ENCODE data around the gene VEGFD. TPM values are rescaled to one million over a fixed set of nuclear protein-coding genes. Genes with fewer than 3 reads are reported as not detected.

Gene VEGFD, protein sequence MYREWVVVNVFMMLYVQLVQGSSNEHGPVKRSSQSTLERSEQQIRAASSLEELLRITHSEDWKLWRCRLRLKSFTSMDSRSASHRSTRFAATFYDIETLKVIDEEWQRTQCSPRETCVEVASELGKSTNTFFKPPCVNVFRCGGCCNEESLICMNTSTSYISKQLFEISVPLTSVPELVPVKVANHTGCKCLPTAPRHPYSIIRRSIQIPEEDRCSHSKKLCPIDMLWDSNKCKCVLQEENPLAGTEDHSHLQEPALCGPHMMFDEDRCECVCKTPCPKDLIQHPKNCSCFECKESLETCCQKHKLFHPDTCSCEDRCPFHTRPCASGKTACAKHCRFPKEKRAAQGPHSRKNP
- total RNA-seq, result 0.11 and 0.17 TPM in 2 replicates

DNA sequence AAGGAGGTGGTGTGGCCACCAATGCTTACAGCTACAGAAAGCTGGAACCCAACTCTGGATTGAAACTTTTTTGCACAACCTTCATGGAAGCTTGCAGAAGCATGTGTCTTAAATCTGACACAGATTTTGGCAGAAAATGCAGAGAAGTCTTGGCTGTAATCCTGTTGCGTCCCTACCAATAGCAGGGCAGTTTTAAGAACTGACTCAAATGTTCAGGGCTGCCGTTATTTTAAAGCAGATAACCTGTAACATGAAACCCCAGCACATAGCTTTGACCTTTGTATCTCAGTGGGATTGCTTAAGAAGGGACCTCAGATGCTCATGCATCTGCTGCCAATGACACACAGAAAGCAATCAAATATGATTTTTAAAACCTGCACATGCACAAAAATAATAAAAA is at the start of gene VEGFD:
VEGFD (minus strand) TSS at position 110 of the 400 bp plus-strand sequence. CDS start 467 bp downstream, outside the sequence.

GRCh38 chrX:15335135-15336022 is 48.8 kb downstream of the VEGFD start, which contains the start of gene PIGA:
TSS of gene PIGA (minus strand) at chrX:15335523. CDS start at chrX:15331930, 3,593 bp downstream.

DNA sequence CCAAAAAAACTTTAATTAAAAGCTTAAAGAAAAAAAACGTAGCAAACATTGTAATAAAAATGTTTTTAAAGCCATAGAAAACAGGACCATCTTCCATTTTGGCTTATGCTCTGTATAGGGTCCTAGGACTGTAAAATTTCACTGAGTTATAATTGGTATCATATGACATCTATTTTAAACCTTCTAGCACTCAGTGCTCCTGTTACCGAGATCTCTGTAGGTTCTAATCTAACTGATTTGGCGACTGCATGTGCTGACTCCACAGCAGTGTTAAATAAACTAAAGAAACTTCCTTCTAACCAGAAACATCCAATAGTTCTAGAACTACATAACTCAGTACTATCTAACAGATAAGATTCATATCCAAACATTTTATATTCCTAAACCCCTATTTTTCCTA is 68.7 kb downstream of the VEGFD start, which contains the start of gene ASB11:
ASB11 (minus strand) TSS at position 132 of the 400 bp plus-strand sequence; CDS start at position 97, 35 bp downstream.

Other genes with a start within 250 kb of the VEGFD start
- 0.43 and 0.54 TPM in 2 replicates for gene ASB9, start 114.3 kb downstream of the VEGFD start, total RNA-seq
- gene ASB11, start 68.8 kb downstream of the VEGFD start, total RNA-seq, result not detected in 2 replicates
- gene PIGA, start 48.9 kb downstream of the VEGFD start, total RNA-seq, result 9.2 and 9.4 TPM in 2 replicates
- 71.6 and 76.5 TPM in 2 replicates for gene PIR, start 108.9 kb upstream of the VEGFD start, total RNA-seq
- gene BMX, start 116.4 kb upstream of the VEGFD start, total RNA-seq, result 82.4 and 132 TPM in 2 replicates
- not detected in 2 replicates for gene ACE2, start 216.5 kb upstream of the VEGFD start, total RNA-seq